Measurements from ENCODE around the gene DNAH12.

Gene DNAH12

GRCh38 chr3:57292897-57293526, 251.1 kb downstream of the DNAH12 start:
- DNase-seq = no peak

GRCh38 chr3:57292159-57292896, 251.8 kb downstream of the DNAH12 start, which contains the start of gene ASB14:
Gene ASB14 (minus strand): TSS chr3:57292685. CDS start chr3:57292033, 652 bp downstream.
- DNase-seq = no peak

GRCh38 chr3:57288403-57288802, 255.7 kb downstream of the DNAH12 start:
- no peak for DNase-seq

GRCh38 chr3:57287205-57287604, 256.9 kb downstream of the DNAH12 start:
- no peak for DNase-seq

GRCh38 chr3:57283334-57283733, 260.8 kb downstream of the DNAH12 start:
- DNase-seq = no peak

GRCh38 chr3:57281715-57282114, 262.4 kb downstream of the DNAH12 start:
- DNase-seq = no peak

GRCh38 chr3:57279685-57280084, 264.5 kb downstream of the DNAH12 start:
- no peak for DNase-seq

- no peak for DNase-seq
Observed at GRCh38 chr3:57278237-57278636, 265.9 kb downstream of the DNAH12 start.

GRCh38 chr3:57275393-57275792, 268.8 kb downstream of the DNAH12 start:
- no peak for DNase-seq

GRCh38 chr3:57274845-57275244, 269.3 kb downstream of the DNAH12 start:
- no peak for DNase-seq

- DNase-seq = no peak
Observed at GRCh38 chr3:57268416-57268815, 275.7 kb downstream of the DNAH12 start.

GRCh38 chr3:57261929-57262328, 282.2 kb downstream of the DNAH12 start:
- DNase-seq = no peak

GRCh38 chr3:57261119-57261518, 283.0 kb downstream of the DNAH12 start:
- no peak for DNase-seq

GRCh38 chr3:57257678-57258077, 286.5 kb downstream of the DNAH12 start:
- DNase-seq = no peak

GRCh38 chr3:57256844-57257243, 287.3 kb downstream of the DNAH12 start:
- DNase-seq = no peak

- no peak for DNase-seq
Observed at GRCh38 chr3:57252404-57252803, 291.7 kb downstream of the DNAH12 start.

GRCh38 chr3:57244946-57245345, 299.2 kb downstream of the DNAH12 start:
- no peak for DNase-seq
